Rectal smooth muscle tissue (tissue), 1 donor: Measurements from ENCODE around the gene MEP1A.
"Not testable (repeated sequence)": the region's sequence is repeated elsewhere in the genome, so short reads cannot be mapped to it uniquely, and the experiment has no call there.

Experiments
- H3K27ac ChIP-seq: one replicate; pipeline ENCODE4 v1.7.0; 2013; ENCODE audit warnings: low read depth, low read length, inconsistent platforms
- H3K27me3 ChIP-seq: one replicate; pipeline ENCODE4 v1.7.0; 2013; ENCODE audit warnings: low read length; ENCODE audit not compliant: control insufficient read depth, insufficient read depth
- H3K36me3 ChIP-seq: one replicate; pipeline ENCODE4 v1.7.0; 2013; ENCODE audit warnings: low read length; ENCODE audit not compliant: control insufficient read depth, insufficient read depth
- H3K4me1 ChIP-seq: one replicate; pipeline ENCODE4 v1.7.0; 2013; ENCODE audit warnings: low read length; ENCODE audit not compliant: control insufficient read depth, insufficient read depth
- H3K4me3 ChIP-seq: one replicate; pipeline ENCODE4 v1.7.0; 2013; ENCODE audit warnings: low read length
- H3K9ac ChIP-seq: one replicate; pipeline ENCODE4 v1.7.0; 2013; ENCODE audit warnings: low read length

MEP1A gene

GRCh38 chr6:46855966-46856365 is 62.8 kb downstream of the MEP1A start:
- H3K36me3 ChIP-seq, H3K27ac ChIP-seq, H3K9ac ChIP-seq, H3K27me3 ChIP-seq, H3K4me1 ChIP-seq, H3K4me3 ChIP-seq: not testable (repeated sequence)

DNA sequence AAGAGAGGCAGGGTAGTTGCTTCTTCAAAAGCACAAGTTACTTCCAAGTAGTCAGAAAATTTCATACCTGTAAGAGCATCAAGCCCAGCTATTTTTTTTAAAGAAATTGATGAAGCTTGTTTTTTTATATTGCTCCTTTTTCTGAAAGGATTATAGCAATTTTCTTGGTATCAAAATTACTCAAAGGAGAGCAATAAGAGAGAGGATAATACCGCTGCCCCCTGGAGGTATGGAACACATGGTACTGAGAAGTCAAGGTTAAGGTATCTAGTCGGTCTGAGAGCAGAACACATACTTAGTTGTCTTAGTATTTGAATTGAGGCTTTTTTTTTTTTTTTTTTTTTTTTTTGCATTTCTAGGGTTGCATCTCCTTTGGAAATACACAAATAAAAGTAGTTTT is 69.2 kb downstream of the MEP1A start:
- Histone ChIP-seq H3K27me3 (no peaks in the 10 kb centered on the region), H3K27ac (no peak overlapping the region), H3K4me1 (no peaks in the 10 kb centered on the region), H3K36me3 (no peaks in the 10 kb centered on the region), H3K9ac (no peak overlapping the region), H3K4me3 (no peak overlapping the region)

DNA sequence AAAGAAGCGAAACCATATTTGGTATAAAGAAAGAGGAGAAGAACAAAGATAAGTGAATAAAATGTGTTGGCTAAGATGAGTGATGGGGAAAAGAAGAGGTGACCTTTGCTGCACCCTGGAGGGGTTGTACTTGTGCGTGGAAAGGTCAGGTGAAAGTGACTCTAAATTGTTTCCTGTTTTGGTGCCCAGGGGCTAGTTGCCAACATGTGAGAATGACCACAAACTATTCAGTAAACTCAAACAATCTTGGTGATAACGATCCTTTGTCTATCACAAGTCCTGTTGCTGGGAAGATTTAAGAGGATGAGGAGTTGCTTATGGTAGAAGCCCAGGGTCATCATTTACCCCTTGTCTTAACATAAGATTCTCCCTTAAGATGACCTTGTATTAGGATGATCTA is 70.6 kb downstream of the MEP1A start:
- no peak overlapping the region for H3K4me3 ChIP-seq

GRCh38 chr6:46865221-46865620 is 72.0 kb downstream of the MEP1A start:
- no peaks in the 10 kb centered on the region for H3K36me3 ChIP-seq

More for the DNA sequence above, 70.6 kb downstream of the MEP1A start:
- Histone ChIP-seq H3K27ac (no peak overlapping the region), H3K27me3 (no peaks in the 10 kb centered on the region), H3K36me3 (no peaks in the 10 kb centered on the region), H3K4me1 (no peaks in the 10 kb centered on the region), H3K9ac (no peak overlapping the region)

GRCh38 chr6:46867411-46867810 is 74.2 kb downstream of the MEP1A start:
- H3K27me3 ChIP-seq: no peaks in the 10 kb centered on the region
- H3K36me3 ChIP-seq: no peaks in the 10 kb centered on the region
- H3K9ac ChIP-seq: no peak overlapping the region
- no peak overlapping the region for H3K27ac ChIP-seq
- no peaks in the 10 kb centered on the region for H3K4me1 ChIP-seq
- H3K4me3 ChIP-seq: no peak overlapping the region

More at GRCh38 chr6:46865221-46865620, 72.0 kb downstream of the MEP1A start:
- H3K4me1 ChIP-seq: no peaks in the 10 kb centered on the region
- no peaks in the 10 kb centered on the region for H3K27me3 ChIP-seq
- H3K4me3 ChIP-seq: no peak overlapping the region
- no peak overlapping the region for H3K9ac ChIP-seq
- no peak overlapping the region for H3K27ac ChIP-seq

- Histone ChIP-seq H3K36me3 (no peaks in the 10 kb centered on the region), H3K27ac (no peak overlapping the region), H3K9ac (no peak overlapping the region), H3K27me3 (no peaks in the 10 kb centered on the region), H3K4me3 (no peak overlapping the region), H3K4me1 (no peaks in the 10 kb centered on the region)
Observed at GRCh38 chr6:46876126-46876525, 82.9 kb downstream of the MEP1A start.

- Histone ChIP-seq H3K36me3 (no peaks in the 10 kb centered on the region), H3K4me3 (no peak overlapping the region), H3K27me3 (no peaks in the 10 kb centered on the region), H3K9ac (no peak overlapping the region), H3K4me1 (no peaks in the 10 kb centered on the region), H3K27ac (no peak overlapping the region)
Observed at GRCh38 chr6:46879003-46879402, 85.8 kb downstream of the MEP1A start.

GRCh38 chr6:46882645-46883044 is 89.5 kb downstream of the MEP1A start:
- H3K27me3 ChIP-seq: no peaks in the 10 kb centered on the region
- no peak overlapping the region for H3K27ac ChIP-seq
- H3K9ac ChIP-seq: no peak overlapping the region
- no peaks in the 10 kb centered on the region for H3K36me3 ChIP-seq
- no peak overlapping the region for H3K4me3 ChIP-seq
- no peaks in the 10 kb centered on the region for H3K4me1 ChIP-seq

DNA sequence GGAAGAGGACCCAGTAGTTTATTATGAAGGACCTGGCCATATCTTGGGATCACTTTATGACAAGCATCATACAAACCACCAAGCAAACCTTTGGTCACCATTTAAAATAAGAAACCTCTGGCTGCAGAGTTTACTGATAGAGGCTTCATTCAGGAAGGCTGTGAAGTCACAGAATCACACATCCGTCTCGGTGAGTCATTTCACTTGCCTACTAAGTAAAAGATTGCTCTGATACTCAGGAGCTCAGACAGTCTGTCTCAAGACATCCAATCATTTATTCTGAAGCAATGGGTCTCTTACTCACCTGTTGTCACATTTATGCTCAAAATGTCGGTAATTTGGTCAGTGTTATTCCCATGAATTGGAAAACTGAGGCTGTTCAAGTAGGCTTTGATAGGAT is 94.8 kb downstream of the MEP1A start:
- Histone ChIP-seq H3K9ac (no peak overlapping the region), H3K4me3 (no peak overlapping the region), H3K36me3 (no peaks in the 10 kb centered on the region), H3K4me1 (peaks cover 3% of the 10 kb centered on the region), H3K27me3 (no peaks in the 10 kb centered on the region), H3K27ac (no peak overlapping the region)

DNA sequence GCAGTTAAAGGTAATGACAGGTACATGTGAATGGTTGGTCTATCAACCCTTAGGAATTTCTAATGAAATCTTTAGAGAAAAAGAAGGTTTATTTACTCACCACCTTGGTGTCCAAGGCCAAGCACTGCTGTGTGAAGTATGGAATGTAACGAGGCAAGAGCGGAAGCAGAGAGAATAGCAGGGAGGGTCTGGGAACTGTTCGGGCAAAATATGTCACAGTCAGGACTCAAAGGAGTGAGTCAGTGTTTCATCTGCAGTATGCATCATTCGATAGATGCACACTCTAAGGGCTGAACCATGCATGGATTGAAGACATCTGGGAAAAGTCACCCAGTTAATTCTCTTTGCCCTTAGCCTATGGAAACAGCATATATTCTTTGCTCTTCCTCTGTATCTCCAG is 95.4 kb downstream of the MEP1A start:
- Histone ChIP-seq H3K4me1 (peaks cover 3% of the 10 kb centered on the region), H3K36me3 (no peaks in the 10 kb centered on the region)

More for the DNA sequence above, 95.4 kb downstream of the MEP1A start:
- no peak overlapping the region for H3K4me3 ChIP-seq
- no peaks in the 10 kb centered on the region for H3K27me3 ChIP-seq
- no peak overlapping the region for H3K9ac ChIP-seq
- no peak overlapping the region for H3K27ac ChIP-seq
